B cell (primary cell): Measurements from ENCODE around the gene HIP1R. TPM values are rescaled to one million over a fixed set of nuclear protein-coding genes. Genes with fewer than 3 reads are reported as not detected.
A peak's percentile ranks its signal among the peaks of the same experiment; 100 is the strongest.

Experiments
- ATAC-seq: fragments of 200-7000 bp; cut with Tn5 transposase; one replicate; pipeline ENCODE4 v1.10.0; 2021; ENCODE audit warnings: low read depth, mild to moderate bottlenecking, moderate number of reproducible peaks, moderate library complexity
- CTCF ChIA-PET: fragments of 350-600 bp; sonication (Branson Sonifier 250); formaldehyde crosslinking; loops from one replicate; lab custom pipeline; 2021; ENCODE audit warnings: antibody characterized with exemption, inconsistent platforms; lab: Charles Lee
- POLR2A ChIA-PET: fragments of 350-600 bp; sonication (Branson Sonifier 250); formaldehyde crosslinking; loops from one replicate; lab custom pipeline; 2021; ENCODE audit warnings: antibody characterized with exemption; lab: Charles Lee
- DNase-seq: peaks from one replicate; pipeline ENCODE4 v3.0.0; 2013
- H2AFZ ChIP-seq: 2 replicates; pipeline ENCODE4 v1.6.1; 2012; ENCODE audit warnings: mild to moderate bottlenecking, low read depth, low read length; ENCODE audit not compliant: insufficient read depth, poor library complexity, severe bottlenecking
- H3K27ac ChIP-seq, 2 donors: 1 replicate in 1 of 2; 2 replicates in 1 of 2; pipeline ENCODE4 v1.5.1; 2012 to 2013; ENCODE audit warnings: low read length in 2 of 2, mild to moderate bottlenecking in 2 of 2, moderate library complexity in 1 of 2
- H3K27me3 ChIP-seq, 4 experiments: fragments of 200-600 bp in 1 of 4; sonication (generic) in 1 of 4; replicated peaks in 1 of 4; 1 replicate in 2 of 4; 2 replicates in 2 of 4; pipeline versions ENCODE4 v1.6.1 to v1.7.0; 2013 to 2016; ENCODE audit warnings: low read length in 3 of 4, mild to moderate bottlenecking in 2 of 4, mixed read lengths in 1 of 4, moderate library complexity in 1 of 4; ENCODE audit not compliant: insufficient read depth in 4 of 4, control insufficient read depth in 3 of 4; ENCODE audit errors: control extremely low read depth in 1 of 4
- H3K36me3 ChIP-seq, 2 experiments: replicated peaks in 1 of 2; 1 replicate in 1 of 2; 2 replicates in 1 of 2; pipeline versions ENCODE4 v1.6.1 to v1.7.1; 2013; ENCODE audit warnings: low read length in 1 of 2; ENCODE audit not compliant: insufficient read depth in 2 of 2, control insufficient read depth in 1 of 2; ENCODE audit errors: control extremely low read depth in 1 of 2, extremely low read depth in 1 of 2
- H3K4me1 ChIP-seq, 2 donors: fragments of 200-600 bp in 1 of 2; sonication (generic) in 1 of 2; 1 replicate in 1 of 2; 2 replicates in 1 of 2; pipeline versions ENCODE4 v1.5.1 to v1.6.1; 2013 to 2017; ENCODE audit warnings: low read length in 2 of 2; ENCODE audit not compliant: control insufficient read depth in 2 of 2, insufficient read depth in 2 of 2
- H3K4me2 ChIP-seq: replicated peaks from 2 replicates; pipeline ENCODE3; 2012; ENCODE audit warnings: mild to moderate bottlenecking, low read depth, low read length; ENCODE audit not compliant: poor library complexity, severe bottlenecking
- H3K4me3 ChIP-seq, 5 experiments: fragments of 200-600 bp in 1 of 5; sonication (generic) in 1 of 5; 1 replicate in 3 of 5; 2 replicates in 2 of 5; pipeline versions ENCODE4 v1.5.1 to v1.7.0; 2011 to 2016; ENCODE audit warnings: low read length in 4 of 5, mild to moderate bottlenecking in 4 of 5, low read depth in 2 of 5, control low read depth in 1 of 5, moderate library complexity in 1 of 5; ENCODE audit not compliant: insufficient read depth in 1 of 5; ENCODE audit errors: control extremely low read depth in 1 of 5, extremely low read depth in 1 of 5
- H3K79me2 ChIP-seq: fragments of 200-600 bp; sonication (generic); one replicate; pipeline ENCODE4 v1.6.0; 2016; ENCODE audit warnings: low read length; ENCODE audit not compliant: control insufficient read depth, insufficient read depth
- H3K9ac ChIP-seq: fragments of 200-600 bp; sonication (generic); 2 replicates; pipeline ENCODE4 v1.6.1; 2017; ENCODE audit warnings: mild to moderate bottlenecking, low read length, moderate library complexity
- H3K9me3 ChIP-seq, 3 donors: one replicate each; pipeline versions ENCODE4 v1.6.1 to v1.7.1; 2013; ENCODE audit warnings: low read length in 2 of 3; ENCODE audit not compliant: control insufficient read depth in 2 of 3, insufficient read depth in 1 of 3; ENCODE audit errors: control extremely low read depth in 1 of 3
- H4K20me1 ChIP-seq: 2 replicates; pipeline ENCODE4 v1.6.0; 2012; ENCODE audit warnings: mild to moderate bottlenecking, low read length; ENCODE audit not compliant: insufficient read depth, control insufficient read depth, poor library complexity, severe bottlenecking
- H3K27ac Mint-ChIP-seq: one replicate; pipeline ENCODE4 v1.8.0; 2021; ENCODE audit warnings: mixed read lengths
- H3K27me3 Mint-ChIP-seq: one replicate; pipeline ENCODE4 v1.8.0; 2021; ENCODE audit warnings: mixed read lengths
- H3K4me1 Mint-ChIP-seq: one replicate; pipeline ENCODE4 v1.8.0; 2021; ENCODE audit warnings: mixed read lengths
- H3K4me3 Mint-ChIP-seq: one replicate; pipeline ENCODE4 v1.8.0; 2021; ENCODE audit warnings: mixed read lengths
- H3K9me3 Mint-ChIP-seq: one replicate; pipeline ENCODE4 v1.8.0; 2022; ENCODE audit warnings: mixed read lengths; ENCODE audit not compliant: insufficient read depth
- CTCF ChIP-seq: fragments of 200-600 bp; IDR thresholded peaks from one replicate; pipeline ENCODE4 v1.8.0; 2022; ENCODE audit warnings: antibody characterized with exemption, mild to moderate bottlenecking
- EZH2 ChIP-seq: IDR thresholded peaks from 2 replicates; pipeline ENCODE4 v1.6.1; 2012; ENCODE audit warnings: borderline replicate concordance, low read depth, mild to moderate bottlenecking, moderate library complexity, low read length; ENCODE audit not compliant: insufficient read depth, poor library complexity, severe bottlenecking
- WGBS: methylation state at CpG from one replicate; pipeline ENCODE4 v1.1.5; 2013; ENCODE audit warnings: missing lambda C conversion rate; ENCODE audit not compliant: insufficient coverage; 5-methylcytosine and 5-hydroxymethylcytosine counted together
- intact Hi-C: fragments of 100-400 bp; cut with micrococcal nuclease; formaldehyde crosslinking; loops from one replicate; pipeline ENCODE4 v1.10.0; 2022
- polyA plus RNA-seq: library from polyadenylated mRNA; depleted of rRNA; stranded (reverse); fragments of >200 nt; gene quantifications from 2 replicates; pipeline ENCODE4 v1.2.3, GENCODE V29; 2012
- total RNA-seq, 2 donors: library from RNA; stranded (reverse); fragments of 120-200 nt in 1 of 2; gene quantifications; 1 replicate in 1 of 2; 2 replicates in 1 of 2; pipeline versions ENCODE4 v1.2.3 to v1.2.4, GENCODE V29; 2013 to 2022

HIP1R gene
- total and polyA plus RNA-seq, 2 donors (not counting 1 experiment from before 2014, with no cell fraction given): 289 to 390 TPM

DNA sequence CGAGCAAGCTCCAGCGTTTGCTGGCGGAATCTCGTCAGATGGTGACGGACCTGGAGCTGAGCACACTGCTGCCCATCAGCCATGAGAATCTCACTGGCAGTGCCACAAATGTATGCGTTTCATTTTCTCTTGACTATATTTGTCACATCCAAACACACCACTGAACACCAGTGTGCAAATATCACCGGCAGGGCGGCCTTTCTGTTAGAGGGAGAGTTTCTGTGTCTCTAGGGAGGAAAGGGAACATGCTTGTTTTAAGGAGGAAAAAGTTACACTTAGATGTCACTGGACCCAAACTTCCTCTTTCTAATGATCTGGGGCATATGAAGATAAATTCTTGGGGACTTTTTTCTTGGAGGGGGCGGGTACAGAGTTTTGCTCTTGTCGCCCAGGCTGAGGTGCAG, 21.9 kb upstream of the HIP1R start:
- H3K27ac ChIP-seq: peak overlapping the region; percentile 74 to 85
- H4K20me1 ChIP-seq: no peaks in the 10 kb centered on the region
- H3K4me2 ChIP-seq: peak overlapping the region; percentile 72
- TF ChIP-seq CTCF: peak; percentile 42
- no peak for TF ChIP-seq EZH2
- H3K4me3 Mint-ChIP-seq: peak overlapping the region; percentile 90
- peak overlapping the region; percentile 96 for H3K27ac Mint-ChIP-seq
- peak overlapping the region; percentile 53 for H3K9ac ChIP-seq
- peaks cover 29 to 38% of the 10 kb centered on the region in 2 donors for H3K4me1 ChIP-seq
- no peaks in the 10 kb centered on the region for H3K79me2 ChIP-seq
- DNase-seq (peak; percentile 90), ATAC-seq (peak; percentile 98)
- WGBS: 7% methylated on average over 6 of the region's 10 CpGs
- ChIA-PET POLR2A (interaction anchor here (0.7 to 2.7 kb wide), 2 partner anchors 19 to 22 kb away, joined by 4 to 25 read pairs; partner anchors contain the start of gene HIP1R), CTCF (interaction anchor here (0.7 to 4.4 kb wide), 7 partner anchors 18 to 129 kb away, joined by 3 to 35 read pairs (median 5); no protein-coding TSS in a partner anchor)
- H3K4me3 ChIP-seq: peak overlapping the region in 4 of 5 experiments; percentile 28 to 62 (median 38)
- H3K27me3 ChIP-seq: no peaks in the 10 kb centered on the region
- intact Hi-C loops: loop anchor here (1.0 to 5.0 kb wide), 4 partner anchors 8 to 74 kb away; no protein-coding TSS in a partner anchor
- no peaks in the 10 kb centered on the region for H3K9me3 Mint-ChIP-seq
- no peaks in the 10 kb centered on the region for H3K36me3 ChIP-seq
- no peaks in the 10 kb centered on the region for H3K27me3 Mint-ChIP-seq
- H3K9me3 ChIP-seq: no peaks in the 10 kb centered on the region
- peaks cover 45% of the 10 kb centered on the region for H3K4me1 Mint-ChIP-seq
- H2AFZ ChIP-seq: peak overlapping the region; percentile 41

DNA sequence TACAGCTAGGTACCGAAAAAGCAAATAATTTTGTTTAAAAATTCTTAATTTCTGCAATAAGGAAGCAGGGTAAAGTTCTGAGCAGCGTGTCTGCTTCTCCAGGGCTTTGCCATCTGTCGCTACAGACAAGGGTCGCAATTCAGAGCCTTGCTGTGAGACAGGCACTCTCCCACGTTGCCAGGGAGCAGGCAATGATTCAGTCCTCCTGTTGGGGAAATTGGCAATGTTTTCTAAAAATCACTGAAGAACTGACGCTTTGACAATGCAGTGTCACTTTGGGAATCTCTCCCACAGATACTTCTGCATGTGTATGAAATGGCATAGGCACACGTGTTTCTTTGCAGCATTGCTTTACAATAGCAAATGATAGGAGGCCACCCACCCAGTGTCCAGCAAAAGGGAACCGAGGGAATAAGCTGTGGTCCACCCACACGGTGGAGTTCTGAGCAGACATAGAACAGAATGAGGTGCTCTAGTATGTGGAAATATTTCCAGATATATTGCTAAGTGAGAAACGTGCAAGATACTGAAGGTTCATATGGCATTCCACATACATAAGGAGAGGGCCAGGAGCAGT, 16.0 kb upstream of the HIP1R start:
- CTCF ChIA-PET: interaction anchor here (0.7 to 0.8 kb wide), 2 partner anchors 24 to 1862 kb away, joined by 3 read pairs; no protein-coding TSS in a partner anchor

More for the DNA sequence above, 16.0 kb upstream of the HIP1R start:
- H3K79me2 ChIP-seq: no peaks in the 10 kb centered on the region
- no peak overlapping the region for H2AFZ ChIP-seq
- peaks cover 52 to 60% of the 10 kb centered on the region in 2 donors for H3K4me1 ChIP-seq
- intact Hi-C loops: no loop called here
- no peak overlapping the region for H3K4me3 ChIP-seq
- no peak overlapping the region for H3K4me2 ChIP-seq
- H3K27me3 Mint-ChIP-seq: no peaks in the 10 kb centered on the region
- H3K27ac Mint-ChIP-seq: peak overlapping the region; percentile 73
- no peak for DNase-seq
- H3K4me3 Mint-ChIP-seq: no peak overlapping the region
- H4K20me1 ChIP-seq: no peaks in the 10 kb centered on the region
- no peaks in the 10 kb centered on the region for H3K9me3 ChIP-seq
- POLR2A ChIA-PET: interaction anchor here (1.2 kb wide), 1 partner anchor 14 kb away, joined by 4 read pairs; no protein-coding TSS in a partner anchor
- H3K4me1 Mint-ChIP-seq: peaks cover 54% of the 10 kb centered on the region
- ATAC-seq: no peak
- WGBS: 92% methylated on average over 5 of the region's 10 CpGs
- TF ChIP-seq CTCF (no peak), EZH2 (no peak)
- no peak overlapping the region for H3K9ac ChIP-seq
- no peaks in the 10 kb centered on the region for H3K36me3 ChIP-seq
- H3K27me3 ChIP-seq: no peaks in the 10 kb centered on the region
- no peaks in the 10 kb centered on the region for H3K9me3 Mint-ChIP-seq
- H3K27ac ChIP-seq: no peak overlapping the region
